ENCODE data around the gene SNCA. TPM values are rescaled to one million over a fixed set of nuclear protein-coding genes. Genes with fewer than 3 reads are reported as not detected.

Gene SNCA
- total RNA-seq, 4 donors from 2014 or later, result 18.7 to 67.4 (median 32.5) TPM

DNA sequence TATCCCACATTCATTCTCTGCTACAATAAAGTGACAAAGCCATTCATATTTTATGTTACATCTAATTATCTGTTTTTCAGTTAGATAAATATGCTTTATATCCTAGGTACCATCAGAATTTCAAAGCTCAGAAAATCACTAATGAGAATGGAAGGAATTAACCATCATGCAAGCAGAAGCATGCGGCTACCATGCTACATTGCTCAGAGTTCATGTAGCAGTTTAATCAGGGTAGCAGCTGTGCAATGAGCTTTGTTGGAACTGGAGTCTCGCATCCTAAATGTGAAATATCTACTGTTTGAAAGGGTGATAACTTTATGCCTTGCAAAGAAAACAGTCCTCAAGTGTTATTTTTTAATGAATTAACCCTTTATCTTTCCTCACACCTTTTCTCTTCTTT is 77.5 kb downstream of the SNCA start:
- Histone ChIP-seq H3K27me3 (no peaks in the 10 kb centered on the region), H3K27ac (no peak overlapping the region)
- DNase-seq, result no peak

GRCh38 chr4:89757154-89757719 is 79.7 kb downstream of the SNCA start:
- intact Hi-C loops (cut with DNase I; ENCODE audit: low total_unique reads), result no loop called here
- no peak overlapping the region for H3K4me3 ChIP-seq
- H3K4me1 ChIP-seq, result no peaks in the 10 kb centered on the region
- no peak for DNase-seq
- no peaks in the 10 kb centered on the region for H3K36me3 ChIP-seq
- no peaks in the 10 kb centered on the region for H3K27me3 ChIP-seq
- TF ChIP-seq POLR2A (IDR thresholded peaks at IDR 0.05), result no peak
- TF ChIP-seq, protein P1, sequence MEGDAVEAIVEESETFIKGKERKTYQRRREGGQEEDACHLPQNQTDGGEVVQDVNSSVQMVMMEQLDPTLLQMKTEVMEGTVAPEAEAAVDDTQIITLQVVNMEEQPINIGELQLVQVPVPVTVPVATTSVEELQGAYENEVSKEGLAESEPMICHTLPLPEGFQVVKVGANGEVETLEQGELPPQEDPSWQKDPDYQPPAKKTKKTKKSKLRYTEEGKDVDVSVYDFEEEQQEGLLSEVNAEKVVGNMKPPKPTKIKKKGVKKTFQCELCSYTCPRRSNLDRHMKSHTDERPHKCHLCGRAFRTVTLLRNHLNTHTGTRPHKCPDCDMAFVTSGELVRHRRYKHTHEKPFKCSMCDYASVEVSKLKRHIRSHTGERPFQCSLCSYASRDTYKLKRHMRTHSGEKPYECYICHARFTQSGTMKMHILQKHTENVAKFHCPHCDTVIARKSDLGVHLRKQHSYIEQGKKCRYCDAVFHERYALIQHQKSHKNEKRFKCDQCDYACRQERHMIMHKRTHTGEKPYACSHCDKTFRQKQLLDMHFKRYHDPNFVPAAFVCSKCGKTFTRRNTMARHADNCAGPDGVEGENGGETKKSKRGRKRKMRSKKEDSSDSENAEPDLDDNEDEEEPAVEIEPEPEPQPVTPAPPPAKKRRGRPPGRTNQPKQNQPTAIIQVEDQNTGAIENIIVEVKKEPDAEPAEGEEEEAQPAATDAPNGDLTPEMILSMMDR (IDR thresholded peaks at IDR 0.05), result no peak
- peak overlapping the region in 1 of 2 donors; percentile 13 for H3K27ac ChIP-seq
- no peaks in the 10 kb centered on the region for H3K9me3 ChIP-seq

More for the DNA sequence above, 77.5 kb downstream of the SNCA start:
- H3K4me3 ChIP-seq, result no peak overlapping the region
- no peaks in the 10 kb centered on the region for H3K9me3 ChIP-seq
- intact Hi-C loops (cut with DNase I; ENCODE audit: low total_unique reads), result no loop called here
- H3K36me3 ChIP-seq, result no peaks in the 10 kb centered on the region
- H3K4me1 ChIP-seq, result no peaks in the 10 kb centered on the region
- TF ChIP-seq POLR2A (IDR thresholded peaks at IDR 0.05), result no peak
- TF ChIP-seq, protein P1 (IDR thresholded peaks at IDR 0.05), result no peak

DNA sequence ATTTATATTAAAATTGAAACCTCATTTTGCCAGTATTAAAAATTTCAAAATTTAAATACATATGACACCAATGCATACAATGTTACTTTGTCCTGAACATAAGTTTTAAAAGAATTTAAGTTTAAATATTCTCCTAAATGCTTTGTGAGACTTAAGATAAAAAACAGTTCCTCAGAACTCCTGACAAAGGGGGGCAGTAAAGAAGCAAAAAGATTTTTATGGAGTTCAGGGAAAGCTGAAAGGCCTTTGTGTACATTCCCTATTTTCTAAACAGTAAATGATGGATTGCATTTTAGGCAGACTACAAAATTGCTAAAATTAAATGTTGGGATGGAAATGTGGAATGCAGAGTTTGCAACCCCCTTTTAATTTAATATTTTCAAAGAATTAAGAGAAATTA is 81.7 kb downstream of the SNCA start:
- Histone ChIP-seq H3K27me3 (no peaks in the 10 kb centered on the region), H3K4me3 (no peak overlapping the region), H3K9me3 (no peaks in the 10 kb centered on the region), H3K27ac (peak overlapping the region in 1 of 2 donors; percentile 13), H3K36me3 (no peaks in the 10 kb centered on the region), H3K4me1 (no peaks in the 10 kb centered on the region)
- TF ChIP-seq, protein P1 (IDR thresholded peaks at IDR 0.05), result no peak
- no peak for TF ChIP-seq POLR2A (IDR thresholded peaks at IDR 0.05)
- intact Hi-C loops (cut with DNase I; ENCODE audit: low total_unique reads), result no loop called here
- no peak for DNase-seq

- intact Hi-C loops (cut with DNase I; ENCODE audit: low total_unique reads), result loop anchor here (5.0 kb wide), 1 partner anchor 47 kb away; no protein-coding TSS in a partner anchor
- H3K4me3 ChIP-seq, result no peak overlapping the region
- TF ChIP-seq POLR2A (IDR thresholded peaks at IDR 0.05), result no peak
- TF ChIP-seq, protein P1 (IDR thresholded peaks at IDR 0.05), result no peak
- DNase-seq, result no peak
- H3K27me3 ChIP-seq, result no peaks in the 10 kb centered on the region
- no peaks in the 10 kb centered on the region for H3K4me1 ChIP-seq
- H3K36me3 ChIP-seq, result no peaks in the 10 kb centered on the region
- no peaks in the 10 kb centered on the region for H3K9me3 ChIP-seq
- peak overlapping the region; percentile 83 to 85 for H3K27ac ChIP-seq
These were observed 82.4 kb downstream of the SNCA start for GRCh38 chr4:89754531-89754930.

GRCh38 chr4:89753601-89754066 is 83.3 kb downstream of the SNCA start:
- TF ChIP-seq, protein P1 (IDR thresholded peaks at IDR 0.05), result no peak
- no peak for TF ChIP-seq POLR2A (IDR thresholded peaks at IDR 0.05)
- no peaks in the 10 kb centered on the region for H3K27me3 ChIP-seq
- H3K27ac ChIP-seq, result peak overlapping the region; percentile 83 to 85
- no peak for DNase-seq
- no peak overlapping the region for H3K4me3 ChIP-seq
- no peaks in the 10 kb centered on the region for H3K36me3 ChIP-seq
- no peaks in the 10 kb centered on the region for H3K9me3 ChIP-seq
- intact Hi-C loops (cut with DNase I; ENCODE audit: low total_unique reads), result loop anchor here (5.0 kb wide), 1 partner anchor 46 kb away; no protein-coding TSS in a partner anchor
- no peaks in the 10 kb centered on the region for H3K4me1 ChIP-seq
